Measurements from ENCODE around the gene ALX3.
A peak's percentile ranks its signal among the peaks of the same experiment; 100 is the strongest.
"Not testable (repeated sequence)": the region's sequence is repeated elsewhere in the genome, so short reads cannot be mapped to it uniquely, and the experiment has no call there.

The ALX3 gene

DNA sequence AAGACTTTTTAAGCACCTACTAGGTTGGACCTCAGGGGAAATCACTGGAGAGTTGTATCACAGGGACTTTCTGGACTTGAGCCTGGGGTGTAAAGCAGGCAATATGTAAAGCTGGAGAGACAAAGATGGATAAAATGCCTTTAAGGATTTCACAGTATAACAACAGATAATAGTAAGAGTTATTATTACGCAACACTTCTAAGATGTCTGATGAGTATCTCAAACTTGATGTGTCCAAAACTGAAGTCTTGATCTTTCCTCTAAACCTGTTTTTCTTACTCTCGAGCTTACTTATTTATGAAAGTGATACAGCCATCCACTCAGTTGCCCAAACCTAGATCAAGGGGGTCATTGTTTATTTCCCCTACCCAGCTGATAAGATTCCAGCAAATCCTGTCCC is 38.1 kb downstream of the ALX3 start:
- no peak for DNase-seq
- Mint-ChIP-seq H3K9me3 (no peaks in the 10 kb centered on the region), H3K4me3 (no peak overlapping the region), H3K4me1 (ENCODE audit: low read depth) (peaks cover 55% of the 10 kb centered on the region), H3K27ac (no peak overlapping the region), H3K36me3 (ENCODE audit: low read depth) (peaks cover 19% of the 10 kb centered on the region), H3K27me3 (no peaks in the 10 kb centered on the region)

DNA sequence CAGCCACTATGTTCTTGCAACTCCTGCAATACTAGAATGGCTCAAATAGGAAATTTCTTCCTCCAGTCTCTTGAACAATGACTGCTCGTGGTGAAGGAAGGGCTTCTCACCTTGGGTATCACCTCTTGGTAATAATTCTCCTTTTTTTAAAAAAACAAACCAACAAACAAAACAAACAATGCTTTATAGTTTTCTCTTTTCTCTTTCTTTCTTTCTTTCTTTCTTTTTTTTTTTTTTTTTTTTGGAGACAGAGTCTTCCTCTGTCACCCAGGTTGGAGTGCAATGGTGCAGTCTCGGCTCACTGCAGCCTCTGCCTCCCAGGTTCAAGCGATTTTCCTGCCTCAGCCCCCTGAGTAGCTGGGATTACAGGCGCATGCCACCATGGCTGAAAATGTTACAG is 39.8 kb downstream of the ALX3 start:
- not testable (repeated sequence) for H3K9me3 Mint-ChIP-seq; H3K36me3 Mint-ChIP-seq (ENCODE audit: low read depth); H3K27me3 Mint-ChIP-seq
- Mint-ChIP-seq H3K27ac (peak overlapping the region; percentile 93), H3K4me1 (ENCODE audit: low read depth) (peaks cover 41% of the 10 kb centered on the region), H3K4me3 (peak overlapping the region; percentile 77)
- peak; percentile 49 for DNase-seq

GRCh38 chr1:110024613-110025012 is 45.9 kb downstream of the ALX3 start:
- H3K4me3 Mint-ChIP-seq = no peak overlapping the region
- H3K36me3 Mint-ChIP-seq (ENCODE audit: low read depth) = peaks cover 56% of the 10 kb centered on the region
- peaks cover under 1% of the 10 kb centered on the region for H3K4me1 Mint-ChIP-seq (ENCODE audit: low read depth)
- no peaks in the 10 kb centered on the region for H3K9me3 Mint-ChIP-seq
- DNase-seq = no peak
- no peak overlapping the region for H3K27ac Mint-ChIP-seq
- H3K27me3 Mint-ChIP-seq = no peaks in the 10 kb centered on the region

- H3K4me1 Mint-ChIP-seq (ENCODE audit: low read depth) = no peaks in the 10 kb centered on the region
- DNase-seq = no peak
- H3K4me3 Mint-ChIP-seq = no peak overlapping the region
- peak overlapping the region; percentile 16 for H3K27ac Mint-ChIP-seq
- peaks cover 89% of the 10 kb centered on the region for H3K36me3 Mint-ChIP-seq (ENCODE audit: low read depth)
- H3K9me3 Mint-ChIP-seq = no peaks in the 10 kb centered on the region
- no peaks in the 10 kb centered on the region for H3K27me3 Mint-ChIP-seq
Observed at GRCh38 chr1:110021285-110021684, 49.2 kb downstream of the ALX3 start.

DNA sequence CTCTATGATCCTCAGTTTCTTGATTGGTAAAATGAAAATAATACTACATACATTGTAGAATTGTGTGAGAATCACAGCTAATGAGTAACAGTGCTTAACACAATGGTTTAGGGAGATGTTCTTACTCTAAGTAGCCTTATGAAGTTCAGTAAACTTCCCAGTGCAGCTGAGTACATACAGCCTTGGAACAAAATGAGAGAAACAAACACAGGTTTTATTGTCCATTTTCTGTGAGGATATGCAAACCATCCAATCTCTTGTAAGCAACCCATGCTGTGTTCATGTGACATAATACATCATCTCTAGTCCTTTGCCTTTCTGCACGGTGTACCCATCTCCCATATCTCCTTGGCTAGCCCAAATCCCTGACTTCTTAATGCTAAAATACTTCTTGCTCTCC is 50.7 kb downstream of the ALX3 start:
- Mint-ChIP-seq H3K27me3 (no peaks in the 10 kb centered on the region), H3K9me3 (no peaks in the 10 kb centered on the region), H3K27ac (no peak overlapping the region), H3K4me1 (ENCODE audit: low read depth) (no peaks in the 10 kb centered on the region), H3K36me3 (ENCODE audit: low read depth) (peaks cover 99% of the 10 kb centered on the region), H3K4me3 (no peak overlapping the region)
- no peak for DNase-seq

GRCh38 chr1:110018396-110018795 is 52.1 kb downstream of the ALX3 start:
- Mint-ChIP-seq H3K36me3 (ENCODE audit: low read depth) (peaks cover 95% of the 10 kb centered on the region), H3K4me3 (no peak overlapping the region), H3K27me3 (no peaks in the 10 kb centered on the region), H3K9me3 (no peaks in the 10 kb centered on the region), H3K27ac (no peak overlapping the region), H3K4me1 (ENCODE audit: low read depth) (no peaks in the 10 kb centered on the region)
- DNase-seq = no peak

- H3K4me1 Mint-ChIP-seq (ENCODE audit: low read depth) = no peaks in the 10 kb centered on the region
- DNase-seq = no peak
- no peaks in the 10 kb centered on the region for H3K9me3 Mint-ChIP-seq
- peaks cover 92% of the 10 kb centered on the region for H3K36me3 Mint-ChIP-seq (ENCODE audit: low read depth)
- H3K27ac Mint-ChIP-seq = no peak overlapping the region
- H3K27me3 Mint-ChIP-seq = no peaks in the 10 kb centered on the region
- no peak overlapping the region for H3K4me3 Mint-ChIP-seq
Observed at GRCh38 chr1:110017792-110018191, 52.7 kb downstream of the ALX3 start.

- H3K27me3 Mint-ChIP-seq = no peaks in the 10 kb centered on the region
- no peaks in the 10 kb centered on the region for H3K9me3 Mint-ChIP-seq
- no peak overlapping the region for H3K27ac Mint-ChIP-seq
- H3K4me3 Mint-ChIP-seq = no peak overlapping the region
- DNase-seq = no peak
- H3K4me1 Mint-ChIP-seq (ENCODE audit: low read depth) = peaks cover 2% of the 10 kb centered on the region
- H3K36me3 Mint-ChIP-seq (ENCODE audit: low read depth) = peaks cover 82% of the 10 kb centered on the region
Observed at GRCh38 chr1:110012100-110012780, 58.2 kb downstream of the ALX3 start.

DNA sequence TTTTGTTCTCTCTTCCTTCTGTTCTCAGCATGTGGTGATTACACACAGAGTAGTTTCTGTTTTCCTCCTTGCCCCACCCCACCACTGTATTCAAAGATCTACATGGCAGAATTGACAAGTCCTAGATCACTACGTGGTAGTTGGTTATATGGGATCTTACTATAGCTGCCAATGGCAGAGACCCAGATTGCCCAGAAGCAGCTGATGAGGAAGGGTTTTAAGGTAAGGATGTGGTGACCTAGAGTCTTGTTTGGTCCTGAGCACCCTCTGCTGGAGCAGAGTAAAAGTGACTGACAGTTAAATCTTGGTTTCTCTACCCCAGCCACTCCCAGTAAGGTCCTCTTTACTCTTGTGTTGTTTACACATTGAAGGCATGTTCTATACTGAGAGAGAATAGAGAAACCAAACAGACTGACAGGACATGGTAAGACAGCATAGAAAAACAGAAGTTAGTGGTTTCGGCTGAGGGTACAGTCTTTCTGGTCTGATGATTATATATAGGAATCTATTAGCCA is 58.9 kb downstream of the ALX3 start:
- Mint-ChIP-seq H3K4me3 (no peak overlapping the region), H3K4me1 (ENCODE audit: low read depth) (peaks cover 2% of the 10 kb centered on the region), H3K27me3 (no peaks in the 10 kb centered on the region), H3K27ac (no peak overlapping the region), H3K9me3 (no peaks in the 10 kb centered on the region), H3K36me3 (ENCODE audit: low read depth) (peaks cover 76% of the 10 kb centered on the region)
- DNase-seq = no peak
